SW480 (cell line): ENCODE measurements around the gene C2orf72.

Experiments used
- DNase-seq: peaks from one replicate; pipeline ENCODE4 v3.0.0-alpha.2; 2016; ENCODE audit warnings: low spot score

The C2orf72 gene

DNA sequence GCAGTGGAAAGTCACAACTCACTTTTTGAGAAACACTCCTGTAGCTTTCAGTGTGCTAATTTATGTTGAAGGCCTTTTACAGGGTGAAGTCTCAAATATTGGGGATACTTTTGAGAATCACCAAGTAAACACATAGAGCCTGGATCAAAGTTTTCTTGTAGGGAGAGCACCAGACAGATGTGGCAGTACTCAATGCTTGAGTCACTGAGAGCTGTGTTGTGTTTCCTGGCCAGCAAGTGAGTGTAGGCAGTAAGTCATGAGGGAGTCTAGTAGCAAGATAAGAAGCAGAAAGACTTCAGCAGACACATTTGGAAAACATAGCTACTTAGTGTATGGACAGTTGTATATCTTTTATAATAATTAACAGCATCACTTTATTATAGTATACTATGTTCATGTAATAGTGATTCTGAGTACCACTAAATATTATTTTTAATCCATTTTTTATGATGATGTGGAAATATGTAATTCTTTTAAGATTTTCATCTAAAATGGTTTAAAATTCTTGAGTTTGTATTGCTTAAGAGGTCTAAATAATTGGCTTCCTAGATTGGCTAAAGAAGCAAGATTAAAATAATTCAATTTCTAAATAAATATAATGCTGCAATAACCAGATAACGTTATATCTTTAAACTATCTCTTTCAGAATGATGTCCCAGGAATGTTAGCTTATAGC, 32.2 kb downstream of the C2orf72 start:
- no peak for DNase-seq

DNA sequence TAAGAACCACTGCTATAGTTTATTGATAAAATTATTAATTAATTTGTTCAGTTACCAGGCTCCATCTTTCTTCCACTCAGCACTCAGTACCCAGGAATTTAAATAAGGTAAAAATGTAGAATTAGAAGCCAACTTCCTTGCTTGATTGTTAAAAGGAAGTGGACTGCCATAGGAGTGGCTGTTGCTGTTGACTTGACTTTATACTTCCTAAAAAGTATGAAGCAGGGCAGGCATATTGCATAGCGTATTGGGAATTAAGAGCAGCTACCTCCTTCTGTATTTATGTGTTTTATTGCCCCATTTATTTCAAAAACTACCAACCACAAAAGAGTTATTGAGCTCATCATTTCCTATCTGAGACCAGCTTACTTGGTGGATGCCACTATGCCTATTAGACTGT, 47.2 kb downstream of the C2orf72 start:
- DNase-seq = no peak

DNA sequence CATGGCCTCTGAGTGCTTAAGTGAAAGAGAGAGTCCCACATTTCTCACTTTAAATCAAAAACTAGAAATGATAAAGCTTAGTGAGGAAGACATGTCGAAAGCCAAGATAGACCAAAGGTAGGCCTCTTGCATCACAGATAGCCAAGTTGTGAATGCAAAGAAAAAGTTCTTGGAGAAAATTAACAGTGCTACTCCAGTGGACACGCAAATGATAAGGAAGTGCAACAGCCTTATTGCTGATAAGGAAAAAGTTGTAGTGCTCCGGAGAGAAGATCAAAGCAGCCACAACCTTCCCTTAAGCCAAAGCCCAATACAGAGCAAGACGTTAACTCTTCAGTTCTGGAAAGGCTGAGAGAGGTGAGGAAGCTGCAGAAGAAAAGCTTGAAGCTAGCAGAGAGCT, 51.4 kb downstream of the C2orf72 start:
- no peak for DNase-seq

DNA sequence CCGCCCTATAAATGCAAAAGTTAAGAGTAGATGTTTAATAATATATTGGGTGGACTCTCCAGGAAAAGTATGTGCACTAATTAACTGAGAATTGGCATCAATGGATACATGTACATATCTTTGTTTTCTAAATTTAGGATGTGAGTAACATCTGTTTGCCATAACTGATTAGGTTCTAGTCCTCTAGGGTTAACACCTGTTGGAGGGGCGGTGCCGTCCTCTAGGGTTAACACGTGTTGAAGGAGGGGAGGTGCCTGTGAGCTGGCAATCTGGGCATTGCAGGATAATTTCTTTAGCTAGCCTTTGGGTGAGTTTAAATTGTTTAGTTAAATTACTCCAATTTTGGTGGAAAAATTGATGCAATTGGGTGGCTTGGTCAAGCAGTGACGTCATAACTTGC, 56.6 kb downstream of the C2orf72 start:
- no peak for DNase-seq

DNA sequence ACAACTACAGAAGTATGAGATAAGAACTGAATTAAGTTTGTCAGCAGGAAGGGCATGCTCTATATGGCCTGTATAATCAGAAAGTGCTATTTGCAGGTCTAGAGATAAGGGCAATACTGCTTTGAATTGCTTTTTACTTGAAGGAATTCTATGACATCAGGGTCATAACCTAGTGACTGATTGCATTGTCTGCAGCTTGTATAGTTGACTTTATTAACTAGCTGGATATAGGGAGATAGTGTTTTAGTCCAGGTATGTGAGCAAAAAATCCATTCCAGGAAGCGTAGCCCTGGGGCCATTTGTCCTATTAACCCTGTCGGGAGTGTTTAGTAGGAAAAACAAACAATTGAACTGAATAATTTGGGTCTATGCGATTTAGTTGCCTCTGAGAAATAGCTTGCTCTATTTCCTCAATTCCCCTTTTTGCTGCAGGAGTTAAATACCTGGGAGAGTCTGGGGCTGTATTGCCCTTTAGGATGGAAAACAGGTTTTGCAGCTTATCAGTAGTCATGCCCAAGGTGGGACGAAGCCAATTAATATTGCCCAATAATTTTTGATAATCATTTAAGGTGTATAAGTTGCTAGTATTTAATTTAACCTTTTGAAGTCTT, 57.5 kb downstream of the C2orf72 start:
- DNase-seq = no peak
